Measurements from ENCODE around the gene CYGB. TPM values are rescaled to one million over a fixed set of nuclear protein-coding genes. Genes with fewer than 3 reads are reported as not detected.
A peak's percentile ranks its signal among the peaks of the same experiment; 100 is the strongest.

CYGB gene
- total RNA-seq, 1 experiment from 2014 or later, result 0.56 TPM

DNA sequence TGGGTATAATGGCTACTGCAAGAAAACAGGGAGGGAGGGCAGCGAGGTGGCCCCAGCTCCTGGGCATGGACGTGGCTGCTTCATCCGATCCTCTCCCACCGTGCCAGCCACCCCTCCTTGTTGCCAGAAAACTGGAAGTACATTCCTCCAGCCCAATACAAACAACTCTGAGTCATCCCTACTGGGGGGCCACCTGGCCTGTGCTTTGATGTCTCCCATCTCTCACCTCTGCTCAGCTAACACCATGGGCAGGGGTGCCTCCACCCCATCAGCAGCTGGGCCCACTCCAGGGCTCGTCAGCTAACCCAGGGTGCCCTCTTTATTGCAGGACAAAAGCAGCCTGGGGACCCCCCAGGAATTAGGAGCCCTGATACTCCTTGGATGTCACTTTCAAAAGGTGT is 38.2 kb downstream of the CYGB start:
- Histone ChIP-seq H3K4me3 (ENCODE audit: low read depth, low read length, poor library complexity, severe bottlenecking) (no peak overlapping the region), H3K27me3 (replicated peaks; ENCODE audit: insufficient read depth, low read depth, low read length, poor library complexity) (no peaks in the 10 kb centered on the region), H3K27ac (ENCODE audit: low read depth, low read length, poor library complexity, severe bottlenecking) (no peak overlapping the region), H3K4me1 (ENCODE audit: insufficient read depth, low read length, poor library complexity, severe bottlenecking) (peaks cover 52% of the 10 kb centered on the region), H3K36me3 (ENCODE audit: insufficient read depth, low read length, poor library complexity, severe bottlenecking) (no peaks in the 10 kb centered on the region), H3K9me3 (ENCODE audit: low read depth, low read length, poor library complexity, severe bottlenecking) (no peaks in the 10 kb centered on the region)
- intact Hi-C loops (cut with micrococcal nuclease; ENCODE audit: unreplicated experiment), result no loop called here
- TF ChIP-seq, protein P1, sequence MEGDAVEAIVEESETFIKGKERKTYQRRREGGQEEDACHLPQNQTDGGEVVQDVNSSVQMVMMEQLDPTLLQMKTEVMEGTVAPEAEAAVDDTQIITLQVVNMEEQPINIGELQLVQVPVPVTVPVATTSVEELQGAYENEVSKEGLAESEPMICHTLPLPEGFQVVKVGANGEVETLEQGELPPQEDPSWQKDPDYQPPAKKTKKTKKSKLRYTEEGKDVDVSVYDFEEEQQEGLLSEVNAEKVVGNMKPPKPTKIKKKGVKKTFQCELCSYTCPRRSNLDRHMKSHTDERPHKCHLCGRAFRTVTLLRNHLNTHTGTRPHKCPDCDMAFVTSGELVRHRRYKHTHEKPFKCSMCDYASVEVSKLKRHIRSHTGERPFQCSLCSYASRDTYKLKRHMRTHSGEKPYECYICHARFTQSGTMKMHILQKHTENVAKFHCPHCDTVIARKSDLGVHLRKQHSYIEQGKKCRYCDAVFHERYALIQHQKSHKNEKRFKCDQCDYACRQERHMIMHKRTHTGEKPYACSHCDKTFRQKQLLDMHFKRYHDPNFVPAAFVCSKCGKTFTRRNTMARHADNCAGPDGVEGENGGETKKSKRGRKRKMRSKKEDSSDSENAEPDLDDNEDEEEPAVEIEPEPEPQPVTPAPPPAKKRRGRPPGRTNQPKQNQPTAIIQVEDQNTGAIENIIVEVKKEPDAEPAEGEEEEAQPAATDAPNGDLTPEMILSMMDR (conservative IDR thresholded peaks at IDR 0.05; ENCODE audit: low read depth, low read length), result no peak
- ChIA-PET POLR2A (ENCODE audit: low non-redundant PET) (interaction anchor here (0.8 kb wide), 1 partner anchor 18 kb away, joined by 3 read pairs; no protein-coding TSS in a partner anchor), CTCF (no interaction called here)
- no peak for DNase-seq (ENCODE audit: low spot score)
- BruUV-seq (replicated peaks), result no TSS peak

DNA sequence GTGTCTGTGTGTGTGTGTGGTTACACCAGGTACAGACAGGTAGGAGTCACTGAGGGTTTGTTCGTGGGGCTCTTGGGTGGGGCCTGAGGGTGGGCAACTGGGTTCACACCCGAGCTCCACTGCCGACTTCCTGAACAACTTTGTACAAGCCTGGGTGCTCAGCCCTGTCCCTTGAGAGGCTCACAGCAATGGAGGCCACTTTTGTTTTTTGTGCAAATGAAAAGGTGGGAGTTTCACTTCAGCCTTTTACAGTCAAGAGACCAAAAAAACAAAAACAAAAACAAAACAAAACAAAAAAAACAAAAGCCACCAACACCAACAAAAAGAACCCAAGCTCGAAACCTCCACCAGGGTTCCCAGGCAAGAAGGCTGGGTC is 38.6 kb downstream of the CYGB start:
- no TSS peak for BruUV-seq (replicated peaks)
- POLR2A ChIA-PET (ENCODE audit: low non-redundant PET), result no interaction called here
- H3K27me3 ChIP-seq (replicated peaks; ENCODE audit: insufficient read depth, low read depth, low read length, poor library complexity), result no peaks in the 10 kb centered on the region
- DNase-seq (ENCODE audit: low spot score), result no peak
- TF ChIP-seq, protein P1 (conservative IDR thresholded peaks at IDR 0.05; ENCODE audit: low read depth, low read length), result no peak
- no peak for TF ChIP-seq EZH2 (IDR thresholded peaks at IDR 0.05; ENCODE audit: borderline replicate concordance, low read depth, low read length, poor library complexity, severe bottlenecking)
- no peaks in the 10 kb centered on the region for H3K36me3 ChIP-seq (ENCODE audit: insufficient read depth, low read length, poor library complexity, severe bottlenecking)
- no peaks in the 10 kb centered on the region for H3K9me3 ChIP-seq (ENCODE audit: low read depth, low read length, poor library complexity, severe bottlenecking)
- H3K27ac ChIP-seq (ENCODE audit: low read depth, low read length, poor library complexity, severe bottlenecking), result no peak overlapping the region
- CTCF ChIA-PET, result no interaction called here
- no peak overlapping the region for H3K4me3 ChIP-seq (ENCODE audit: low read depth, low read length, poor library complexity, severe bottlenecking)
- H3K4me1 ChIP-seq (ENCODE audit: insufficient read depth, low read length, poor library complexity, severe bottlenecking), result peaks cover 52% of the 10 kb centered on the region
- intact Hi-C loops (cut with micrococcal nuclease; ENCODE audit: unreplicated experiment), result no loop called here

DNA sequence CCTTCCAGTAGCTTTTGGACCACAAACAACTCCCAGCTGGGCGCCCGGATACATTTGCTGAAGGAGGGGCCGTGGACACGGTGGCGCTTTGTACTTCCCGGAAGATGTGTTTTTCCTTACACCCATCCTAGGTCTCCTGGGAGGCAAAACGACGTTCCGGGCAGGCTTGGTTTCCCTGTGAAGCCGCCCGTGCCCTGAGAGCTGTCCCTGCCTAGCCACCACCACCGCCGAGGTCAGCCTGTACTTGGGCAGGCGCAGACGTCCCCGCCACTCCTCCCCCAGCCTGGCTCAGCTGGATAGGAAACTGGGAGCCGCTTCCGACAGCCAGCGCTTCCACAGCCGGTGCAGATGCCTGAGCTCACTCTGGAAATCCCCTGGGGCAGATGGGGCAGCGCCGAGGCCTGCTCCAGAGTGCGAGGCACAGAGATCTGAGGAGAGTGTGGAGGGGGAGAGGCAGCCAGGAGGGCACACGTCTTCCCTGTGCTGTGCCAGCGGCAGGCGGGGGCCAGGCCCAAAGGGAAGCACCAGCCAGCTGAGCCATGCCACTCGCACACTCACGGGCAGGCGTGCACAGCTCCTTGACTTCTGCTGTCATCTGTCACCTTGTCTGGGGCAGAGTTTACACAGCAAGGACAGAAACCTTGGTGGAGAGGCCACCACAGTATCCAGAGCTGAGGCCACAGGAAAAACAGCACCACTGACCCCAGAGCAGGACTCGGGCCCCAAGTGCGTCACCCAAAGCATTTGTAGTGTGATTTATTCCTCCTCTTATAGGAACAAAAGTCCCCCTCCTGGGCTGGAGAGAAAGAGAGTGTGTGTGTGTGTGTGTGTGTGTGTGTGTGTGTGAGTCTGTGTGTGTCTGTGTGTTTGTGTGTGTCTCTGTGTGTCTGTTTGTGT is 39.3 kb downstream of the CYGB start:
- no peaks in the 10 kb centered on the region for H3K27me3 ChIP-seq (replicated peaks; ENCODE audit: insufficient read depth, low read depth, low read length, poor library complexity)
- H3K36me3 ChIP-seq (ENCODE audit: insufficient read depth, low read length, poor library complexity, severe bottlenecking), result no peaks in the 10 kb centered on the region
- no peak for TF ChIP-seq EZH2 (IDR thresholded peaks at IDR 0.05; ENCODE audit: borderline replicate concordance, low read depth, low read length, poor library complexity, severe bottlenecking)
- TF ChIP-seq, protein P1 (conservative IDR thresholded peaks at IDR 0.05; ENCODE audit: low read depth, low read length), result no peak
- no peak overlapping the region for H3K4me3 ChIP-seq (ENCODE audit: low read depth, low read length, poor library complexity, severe bottlenecking)
- intact Hi-C loops (cut with micrococcal nuclease; ENCODE audit: unreplicated experiment), result no loop called here
- DNase-seq (ENCODE audit: low spot score), result peak; percentile 86
- H3K9me3 ChIP-seq (ENCODE audit: low read depth, low read length, poor library complexity, severe bottlenecking), result no peaks in the 10 kb centered on the region
- ChIA-PET POLR2A (ENCODE audit: low non-redundant PET) (interaction anchor here (0.6 kb wide), 1 partner anchor 11 kb away, joined by 9 read pairs; no protein-coding TSS in a partner anchor), CTCF (interaction anchor here (0.9 to 1.0 kb wide), 2 partner anchors 9 to 39 kb away, joined by 3 to 4 read pairs; no protein-coding TSS in a partner anchor)
- H3K4me1 ChIP-seq (ENCODE audit: insufficient read depth, low read length, poor library complexity, severe bottlenecking), result peaks cover 58% of the 10 kb centered on the region
- H3K27ac ChIP-seq (ENCODE audit: low read depth, low read length, poor library complexity, severe bottlenecking), result no peak overlapping the region
- BruUV-seq (replicated peaks), result no TSS peak

Measured in A673 (cell line).